ENCODE data around the gene CAMTA1.

- TF ChIP-seq EZH2 (IDR thresholded peaks at IDR 0.05; ENCODE audit: borderline replicate concordance, low read depth, low read length, poor library complexity, severe bottlenecking): no peak
- no peak for TF ChIP-seq CTCF (conservative IDR thresholded peaks at IDR 0.05; ENCODE audit: low read depth, low read length)
Measured at GRCh38 chr1:7663451-7664146, 878.3 kb downstream of the CAMTA1 start.

Measured in A673 (cell line).